ENCODE results near the gene C9.
"Not testable (repeated sequence)": the region's sequence is repeated elsewhere in the genome, so short reads cannot be mapped to it uniquely, and the experiment has no call there.

C9 gene

DNA sequence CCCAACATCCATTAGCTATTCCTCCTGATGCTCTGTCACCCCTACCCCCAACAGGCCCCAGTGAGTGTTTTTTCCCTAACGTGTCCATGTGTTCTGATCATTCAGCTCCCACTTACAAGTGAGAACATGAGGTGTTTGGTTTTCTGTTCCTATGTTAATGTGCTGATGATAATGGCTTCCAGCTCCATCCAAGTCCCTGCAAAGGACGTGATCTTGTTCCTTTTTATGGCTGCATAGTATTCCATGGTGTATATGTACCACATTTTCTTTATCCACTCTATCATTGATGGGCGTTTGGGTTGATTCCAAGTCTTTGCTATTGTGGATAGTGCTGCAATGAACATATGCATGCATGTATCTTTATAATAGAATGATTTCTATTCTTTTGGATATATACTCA lies 47.8 kb downstream of the C9 start:
- not testable (repeated sequence) for H3K27ac Mint-ChIP-seq, DNase-seq, H3K27me3 Mint-ChIP-seq, H3K4me1 Mint-ChIP-seq, H3K4me3 Mint-ChIP-seq, ATAC-seq, H3K9me3 Mint-ChIP-seq

DNA sequence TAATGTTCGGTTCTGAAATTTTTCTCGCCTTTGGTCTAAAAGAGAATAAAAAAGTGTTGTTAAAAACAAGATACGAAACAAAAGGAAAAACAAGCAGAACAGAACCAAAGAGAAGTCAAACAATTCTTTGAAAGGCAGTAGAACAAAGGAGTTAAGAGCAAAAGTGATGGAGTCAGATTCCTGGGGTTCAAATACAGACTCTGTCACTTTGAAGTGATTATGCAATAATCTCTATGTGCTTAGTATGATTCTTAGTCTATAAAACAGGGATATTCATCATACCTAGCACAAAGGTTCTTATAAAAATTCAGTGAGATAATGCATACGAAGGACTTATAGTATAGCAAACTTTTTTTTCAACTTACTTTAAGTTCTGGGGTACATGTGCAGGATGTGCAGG lies 48.3 kb downstream of the C9 start:
- no peaks in the 10 kb centered on the region for H3K27me3 Mint-ChIP-seq
- H3K27ac Mint-ChIP-seq, result no peak overlapping the region
- H3K4me1 Mint-ChIP-seq, result no peaks in the 10 kb centered on the region
- peaks cover 0 to 5% of the 10 kb centered on the region in 2 donors for H3K9me3 Mint-ChIP-seq
- H3K4me3 Mint-ChIP-seq, result no peak overlapping the region
- ATAC-seq (no peak), DNase-seq (no peak)

DNA sequence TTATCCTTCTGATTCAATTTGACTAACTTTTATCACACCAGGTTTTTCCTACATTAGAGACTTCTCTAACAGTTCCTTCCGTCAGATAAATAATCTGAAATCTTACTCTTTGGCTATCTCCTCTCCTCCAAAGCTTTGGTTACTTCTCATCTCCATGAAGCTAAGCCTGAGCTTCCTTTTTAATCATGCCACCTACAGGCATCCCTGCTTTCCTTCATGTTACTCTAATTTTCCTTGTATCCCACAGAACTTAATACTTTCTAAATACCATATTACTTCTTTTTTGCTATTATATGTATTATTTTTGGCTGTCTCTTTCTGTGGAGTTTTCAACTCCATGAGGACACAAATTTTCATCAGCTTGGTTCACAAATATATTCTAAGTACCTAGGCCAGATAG lies 49.7 kb downstream of the C9 start:
- peak overlapping the region in 1 of 2 donors; percentile 50 for H3K27ac Mint-ChIP-seq
- H3K9me3 Mint-ChIP-seq, result no peaks in the 10 kb centered on the region
- no peak overlapping the region for H3K4me3 Mint-ChIP-seq
- no peak for ATAC-seq
- H3K27me3 Mint-ChIP-seq, result no peaks in the 10 kb centered on the region
- no peaks in the 10 kb centered on the region for H3K4me1 Mint-ChIP-seq
- no peak for DNase-seq

DNA sequence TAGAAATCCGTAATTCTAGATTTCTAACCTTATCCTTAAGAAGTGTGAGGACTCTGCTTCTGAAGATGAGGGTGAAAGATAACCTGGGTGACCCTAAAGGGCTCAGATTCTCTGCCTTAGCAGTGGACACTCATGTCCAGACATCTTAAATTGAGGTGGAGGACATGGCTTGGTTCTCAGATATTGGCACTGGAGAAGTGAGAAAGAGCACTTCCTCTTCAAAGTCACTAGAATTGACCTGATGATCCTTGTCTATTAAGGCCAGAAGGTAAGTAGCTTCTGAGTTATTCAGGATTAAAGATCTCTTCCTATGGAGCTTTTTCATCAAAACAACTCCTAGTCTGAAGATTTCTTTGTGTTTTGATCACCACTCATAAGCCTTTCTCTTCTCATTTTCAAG lies 54.8 kb downstream of the C9 start:
- no peaks in the 10 kb centered on the region for H3K4me1 Mint-ChIP-seq
- no peak overlapping the region for H3K27ac Mint-ChIP-seq
- no peak for DNase-seq
- H3K27me3 Mint-ChIP-seq, result peaks cover 7% of the 10 kb centered on the region
- H3K9me3 Mint-ChIP-seq, result no peaks in the 10 kb centered on the region
- no peak for ATAC-seq
- H3K4me3 Mint-ChIP-seq, result no peak overlapping the region

DNA sequence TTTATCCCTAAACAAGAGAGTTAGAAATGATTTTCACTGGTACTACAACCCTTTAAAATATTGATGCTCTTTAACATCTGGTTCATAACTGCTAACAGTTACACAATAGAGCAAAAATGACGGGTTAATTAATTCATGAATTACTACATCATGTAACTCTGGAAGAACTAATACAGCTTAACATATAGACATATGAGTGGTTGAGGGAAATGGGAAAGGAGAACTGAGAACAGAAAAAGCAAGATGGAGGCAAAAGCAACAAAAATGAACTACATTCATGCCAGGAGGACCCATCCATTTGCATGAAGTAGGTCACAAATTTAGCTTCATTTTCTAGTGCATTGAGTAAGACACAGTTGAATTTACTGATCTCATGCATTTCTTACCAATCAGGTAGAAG lies 61.8 kb downstream of the C9 start:
- DNase-seq (no peak), ATAC-seq (no peak)
- H3K4me1 Mint-ChIP-seq, result no peaks in the 10 kb centered on the region
- no peak overlapping the region for H3K4me3 Mint-ChIP-seq
- peaks cover 0 to 8% of the 10 kb centered on the region in 2 donors for H3K9me3 Mint-ChIP-seq
- H3K27me3 Mint-ChIP-seq, result peaks cover 7% of the 10 kb centered on the region
- no peak overlapping the region for H3K27ac Mint-ChIP-seq

DNA sequence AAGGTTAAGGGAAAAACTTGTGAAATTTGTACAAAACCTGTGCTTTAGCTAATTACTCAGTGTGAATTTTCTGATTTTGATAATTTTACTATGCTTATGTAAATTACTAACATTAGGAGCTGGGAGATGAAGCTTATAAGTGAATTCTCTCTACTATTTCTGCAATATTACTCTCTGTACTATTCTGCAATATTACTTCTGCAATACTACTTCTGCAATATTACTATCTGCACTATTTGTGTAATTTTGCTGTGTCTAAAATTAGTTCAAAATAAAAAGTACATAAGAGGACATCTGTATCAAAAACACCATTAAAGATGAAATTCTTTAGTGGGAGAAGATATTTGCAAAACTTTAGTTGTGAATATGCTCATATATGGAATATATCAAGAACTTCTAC lies 62.9 kb downstream of the C9 start:
- Mint-ChIP-seq H3K4me1 (no peaks in the 10 kb centered on the region), H3K27me3 (peaks cover 6% of the 10 kb centered on the region), H3K27ac (no peak overlapping the region), H3K4me3 (no peak overlapping the region), H3K9me3 (peaks cover 0 to 8% of the 10 kb centered on the region in 2 donors)
- DNase-seq (no peak), ATAC-seq (no peak)

DNA sequence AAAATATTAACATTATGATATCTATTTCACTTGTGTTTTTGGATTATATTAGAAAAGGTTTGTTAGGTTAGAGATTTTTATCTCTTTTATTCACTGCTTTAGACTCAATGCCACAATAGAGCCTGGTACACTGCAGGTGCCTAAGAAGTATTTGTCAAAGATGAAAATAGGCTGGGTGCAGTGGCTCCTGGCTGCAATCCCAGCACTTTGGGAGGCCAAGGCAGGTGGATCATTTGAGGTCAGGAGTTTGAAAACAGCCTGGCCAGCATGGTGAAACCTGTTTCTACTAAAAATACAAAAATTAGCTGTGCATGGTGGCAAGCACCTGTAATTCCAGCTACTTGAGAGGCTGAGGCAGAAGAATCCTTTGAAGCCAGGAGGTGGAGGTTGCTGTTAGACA lies 64.3 kb downstream of the C9 start:
- H3K27me3 Mint-ChIP-seq, result no peaks in the 10 kb centered on the region

DNA sequence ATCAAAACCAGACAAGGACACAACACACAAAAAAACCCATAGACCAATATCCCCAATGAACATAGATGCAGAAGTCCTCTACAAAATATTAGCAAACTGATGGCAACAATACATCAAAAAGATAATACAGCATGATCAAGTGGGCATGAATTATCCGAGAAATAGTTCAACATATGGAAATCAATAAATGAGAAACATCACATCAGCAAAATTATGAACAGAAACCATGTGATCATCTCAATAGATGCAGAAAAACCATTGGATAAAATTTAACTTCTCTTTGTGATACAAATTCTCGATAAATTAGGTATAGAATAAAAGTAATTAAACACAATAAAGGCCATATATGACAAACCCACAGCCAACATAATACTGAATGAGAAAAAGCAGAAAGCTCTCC lies 69.6 kb downstream of the C9 start:
- no peak overlapping the region for H3K27ac Mint-ChIP-seq
- H3K27me3 Mint-ChIP-seq, result no peaks in the 10 kb centered on the region
- H3K9me3 Mint-ChIP-seq, result peaks cover 10 to 25% of the 10 kb centered on the region in 2 donors
- H3K4me1 Mint-ChIP-seq, result no peaks in the 10 kb centered on the region
- H3K4me3 Mint-ChIP-seq, result no peak overlapping the region
- ATAC-seq (no peak), DNase-seq (no peak)

More for the DNA sequence above, 64.3 kb downstream of the C9 start:
- DNase-seq (no peak), ATAC-seq (no peak)
- H3K4me1 Mint-ChIP-seq, result no peaks in the 10 kb centered on the region
- peak overlapping the region in 1 of 2 donors; percentile 77 for H3K27ac Mint-ChIP-seq
- H3K9me3 Mint-ChIP-seq, result peaks cover 0 to 8% of the 10 kb centered on the region in 2 donors
- H3K4me3 Mint-ChIP-seq, result no peak overlapping the region

DNA sequence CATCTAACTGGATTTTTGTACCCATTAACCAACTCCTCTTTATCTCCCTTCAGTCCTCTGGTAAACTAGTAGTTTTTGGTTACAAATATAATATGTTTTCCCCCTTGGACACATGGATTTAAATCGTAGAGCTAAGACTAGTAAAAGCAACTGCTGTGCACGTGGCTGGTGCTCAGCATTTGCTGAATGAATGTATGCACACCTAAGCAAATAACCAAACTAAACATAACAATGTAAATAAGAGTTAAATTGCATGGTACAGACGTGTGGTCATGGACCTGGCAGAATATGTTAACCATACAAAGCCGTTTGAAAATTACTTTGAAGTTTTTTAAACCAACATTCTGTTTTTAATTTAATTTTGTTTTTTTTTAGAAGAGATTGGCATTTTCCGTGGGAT lies 79.7 kb downstream of the C9 start:
- peaks cover 25% of the 10 kb centered on the region for H3K4me1 Mint-ChIP-seq
- peaks cover 7 to 19% of the 10 kb centered on the region in 2 donors for H3K9me3 Mint-ChIP-seq
- ATAC-seq (no peak), DNase-seq (no peak)
- no peak overlapping the region for H3K27ac Mint-ChIP-seq
- peaks cover 10% of the 10 kb centered on the region for H3K27me3 Mint-ChIP-seq
- H3K4me3 Mint-ChIP-seq, result no peak overlapping the region

DNA sequence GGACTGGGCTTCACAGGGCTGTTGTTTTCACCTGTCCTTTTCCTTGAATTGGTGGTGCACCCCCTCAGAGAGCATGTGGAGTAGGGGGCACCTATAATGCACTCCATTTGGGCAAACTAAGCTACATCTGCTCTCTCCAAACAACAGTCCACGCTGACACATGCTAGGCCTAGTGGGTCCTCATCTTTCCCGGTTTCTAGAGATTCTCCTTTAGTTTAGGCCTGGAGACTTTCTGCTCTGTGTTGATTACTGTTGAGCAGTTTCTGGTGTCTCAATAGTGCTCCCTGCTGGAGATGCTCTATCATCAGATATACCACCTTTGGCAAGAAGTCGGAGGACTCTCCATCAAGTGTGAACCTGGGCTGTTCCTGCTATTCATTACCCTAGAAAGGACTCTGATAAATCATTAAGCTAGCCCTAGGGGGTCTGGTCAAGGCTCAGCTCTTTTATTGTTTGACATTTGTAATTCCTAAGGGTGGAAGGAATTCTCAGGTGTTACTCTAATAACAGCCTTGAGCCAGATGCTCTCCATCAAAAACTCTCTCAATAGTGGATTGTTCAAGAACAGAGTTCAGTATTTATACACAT lies 81.0 kb downstream of the C9 start:
- H3K9me3 Mint-ChIP-seq, result peaks cover 7 to 28% of the 10 kb centered on the region in 2 donors
- H3K27me3 Mint-ChIP-seq, result peaks cover 10% of the 10 kb centered on the region
- peak overlapping the region; percentile 1 to 9 for H3K4me3 Mint-ChIP-seq
- ATAC-seq, result peak; percentile 99
- peak overlapping the region; percentile 67 to 85 for H3K27ac Mint-ChIP-seq
- DNase-seq, result peak; percentile 54 to 61
- H3K4me1 Mint-ChIP-seq, result peaks cover 36% of the 10 kb centered on the region

DNA sequence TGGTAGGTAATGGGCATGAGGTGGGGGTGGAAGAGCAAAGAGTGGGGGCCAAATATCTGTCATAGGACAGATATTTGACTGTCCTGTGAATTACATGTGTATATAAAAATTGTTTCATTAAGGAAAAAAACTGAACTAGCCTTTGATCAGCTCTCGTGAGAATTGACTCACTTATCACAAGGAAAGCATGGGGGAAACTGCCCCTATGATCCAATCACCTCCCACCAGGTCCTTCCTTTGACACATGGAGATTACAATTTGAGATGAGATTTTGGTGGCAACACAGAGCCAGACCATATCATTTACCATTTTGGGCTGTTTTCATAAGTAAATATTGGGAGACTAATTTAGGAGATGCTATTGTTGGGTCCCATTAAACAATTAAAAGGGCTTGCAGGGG lies 81.7 kb downstream of the C9 start:
- Mint-ChIP-seq H3K9me3 (peaks cover 7 to 30% of the 10 kb centered on the region in 2 donors), H3K27me3 (peaks cover 10% of the 10 kb centered on the region), H3K4me3 (no peak overlapping the region), H3K4me1 (peaks cover 36% of the 10 kb centered on the region), H3K27ac (no peak overlapping the region)
- ATAC-seq, result no peak
- DNase-seq, result no peak

DNA sequence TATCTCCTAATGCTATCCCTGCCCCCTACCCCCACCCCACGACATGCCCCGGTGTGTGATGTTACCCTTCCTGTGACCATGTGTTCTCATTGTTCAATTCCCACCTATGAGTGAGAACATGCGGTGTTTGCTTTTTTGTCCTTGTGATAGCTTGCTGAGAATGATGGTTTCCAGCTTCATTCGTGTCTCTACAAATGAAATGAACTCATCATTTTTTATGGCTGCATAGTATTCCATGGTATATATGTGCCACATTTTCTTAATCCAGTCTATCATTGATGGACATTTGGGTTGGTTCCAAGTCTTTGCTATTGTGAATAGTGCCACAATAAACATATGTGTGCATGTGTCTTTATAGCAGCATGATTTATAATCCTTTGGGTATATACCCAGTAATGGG lies 88.4 kb downstream of the C9 start:
- ATAC-seq, H3K27ac Mint-ChIP-seq, DNase-seq, H3K27me3 Mint-ChIP-seq: not testable (repeated sequence)
- peaks cover 49% of the 10 kb centered on the region for H3K4me1 Mint-ChIP-seq
- peaks cover 7 to 30% of the 10 kb centered on the region in 2 donors for H3K9me3 Mint-ChIP-seq
- H3K4me3 Mint-ChIP-seq, result peak overlapping the region in 1 of 2 donors; percentile 12

DNA sequence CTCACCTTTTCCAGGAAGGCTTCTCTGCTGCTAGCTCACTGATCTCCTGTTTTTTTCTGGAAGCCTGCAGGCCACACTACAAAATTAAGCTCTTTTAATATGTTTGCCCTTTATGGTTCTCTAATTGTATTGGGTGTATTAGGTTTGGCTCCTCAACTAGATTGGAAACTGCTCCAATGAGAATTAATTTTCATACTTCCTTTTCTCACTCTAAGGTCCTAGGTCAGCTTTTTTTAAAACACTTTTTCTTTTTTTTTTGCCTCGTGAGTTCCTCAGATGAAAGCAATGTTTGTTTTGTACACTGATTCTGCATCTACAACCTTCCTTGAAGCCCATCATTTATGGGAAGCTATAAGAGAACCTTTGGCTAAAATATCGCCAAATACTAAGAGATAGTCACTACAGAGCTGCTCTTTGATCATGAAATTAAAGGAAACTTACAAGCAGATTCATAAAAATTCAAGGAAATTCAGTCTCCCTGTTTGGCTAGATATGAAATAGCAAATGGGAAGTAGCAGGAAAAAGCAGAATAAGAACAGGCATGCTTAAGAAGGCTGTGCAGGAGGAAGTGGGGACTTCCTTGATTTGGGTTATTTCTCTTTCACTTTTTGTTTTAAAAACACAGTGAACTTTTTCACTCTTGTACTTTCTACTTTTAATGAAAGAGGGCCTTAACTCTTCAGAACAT lies 89.8 kb downstream of the C9 start:
- Mint-ChIP-seq H3K27me3 (no peaks in the 10 kb centered on the region), H3K4me3 (peak overlapping the region; percentile 81 to 88), H3K27ac (peak overlapping the region; percentile 97 to 98), H3K4me1 (peaks cover 49% of the 10 kb centered on the region), H3K9me3 (peaks cover 0 to 20% of the 10 kb centered on the region in 2 donors)
- no peak for DNase-seq
- peak; percentile 52 for ATAC-seq

DNA sequence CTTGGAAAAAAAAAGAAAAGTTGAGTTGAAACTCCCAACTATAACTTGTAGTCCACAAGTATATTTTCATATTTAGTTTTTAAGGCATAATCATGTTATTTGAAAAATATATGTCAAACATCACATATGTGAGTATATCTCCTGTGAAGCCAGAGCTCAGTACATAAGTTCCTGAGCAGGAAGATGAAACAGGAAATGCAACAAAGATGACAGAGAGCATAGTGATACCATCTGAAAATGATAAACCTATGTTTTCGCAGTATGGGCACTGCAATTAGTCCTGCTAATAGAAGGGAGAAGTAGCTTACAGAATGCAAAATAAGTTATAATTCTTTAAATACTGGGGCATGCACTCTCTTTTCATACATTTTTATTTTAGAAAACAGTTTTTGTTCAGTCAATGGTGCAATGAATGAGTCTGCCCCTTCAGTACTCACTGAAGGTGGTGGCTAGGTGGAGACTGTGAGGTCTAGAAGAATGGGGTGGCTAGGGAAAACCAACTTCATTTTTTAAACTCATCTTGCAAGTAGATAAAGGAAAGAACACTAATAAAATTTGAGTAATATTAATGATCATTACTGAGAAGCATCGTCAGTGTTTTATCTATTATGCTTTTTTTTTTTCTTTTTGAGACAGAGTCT lies 90.9 kb downstream of the C9 start:
- peak overlapping the region in 1 of 2 donors; percentile 74 for H3K27ac Mint-ChIP-seq
- ATAC-seq, result peak; percentile 72
- peaks cover 39% of the 10 kb centered on the region for H3K4me1 Mint-ChIP-seq
- H3K4me3 Mint-ChIP-seq, result peak overlapping the region; percentile 15 to 32
- peaks cover 0 to 10% of the 10 kb centered on the region in 2 donors for H3K9me3 Mint-ChIP-seq
- H3K27me3 Mint-ChIP-seq, result no peaks in the 10 kb centered on the region
- DNase-seq, result no peak

DNA sequence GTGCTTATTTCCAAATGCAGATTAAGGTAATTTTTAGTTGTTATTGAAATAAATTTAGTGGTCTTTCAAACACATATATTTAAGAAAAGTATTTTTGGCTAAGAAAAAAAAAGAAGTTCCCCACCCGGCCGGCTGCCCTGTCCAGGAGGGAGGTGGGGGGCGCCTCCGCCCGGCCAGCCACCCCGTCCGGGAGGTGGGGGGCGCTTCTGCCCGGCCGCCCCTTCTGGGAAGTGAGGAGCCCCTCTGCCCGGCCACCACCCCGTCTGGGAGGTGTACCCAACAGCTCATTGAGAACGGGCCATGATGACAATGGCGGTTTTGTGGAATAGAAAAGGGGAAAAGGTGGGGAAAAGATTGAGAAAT lies 91.4 kb downstream of the C9 start:
- H3K27ac Mint-ChIP-seq, DNase-seq, H3K4me3 Mint-ChIP-seq, ATAC-seq, H3K27me3 Mint-ChIP-seq: not testable (repeated sequence)
- H3K9me3 Mint-ChIP-seq, result peaks cover 0 to 10% of the 10 kb centered on the region in 2 donors
- H3K4me1 Mint-ChIP-seq, result peaks cover 38% of the 10 kb centered on the region

DNA sequence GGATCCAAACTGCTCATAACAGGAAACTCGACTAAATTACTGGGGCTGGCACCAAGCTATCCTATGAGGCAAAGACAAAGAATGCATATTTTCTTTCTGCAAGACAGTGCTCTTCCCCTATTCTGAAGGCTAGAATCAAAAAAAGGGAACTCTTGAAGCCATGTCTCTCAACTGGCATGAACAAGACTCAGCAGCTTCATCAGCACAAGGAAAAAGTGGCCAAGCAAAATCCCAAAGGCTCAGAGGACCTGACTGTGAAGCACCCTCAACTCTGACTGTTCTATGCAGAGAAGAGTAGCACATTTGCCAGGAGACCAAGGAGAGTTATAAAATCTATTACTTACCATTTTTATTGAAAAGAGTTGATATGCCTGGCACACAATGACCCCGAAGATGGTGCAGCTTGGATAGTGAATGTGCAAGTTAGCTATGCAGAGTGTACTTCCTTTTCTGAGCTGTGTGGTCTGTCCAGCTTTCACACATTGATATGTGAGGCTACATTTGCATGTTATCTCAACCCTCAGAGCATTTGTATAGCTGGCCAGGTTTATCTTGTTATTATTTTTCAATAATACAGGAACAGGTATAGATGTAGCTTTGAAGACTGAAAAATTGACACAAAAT lies 94.0 kb downstream of the C9 start:
- peaks cover 46% of the 10 kb centered on the region for H3K4me1 Mint-ChIP-seq
- ATAC-seq (peak; percentile 35), DNase-seq (no peak)
- H3K4me3 Mint-ChIP-seq, result no peak overlapping the region
- H3K27me3 Mint-ChIP-seq, result no peaks in the 10 kb centered on the region
- no peaks in the 10 kb centered on the region for H3K9me3 Mint-ChIP-seq
- H3K27ac Mint-ChIP-seq, result no peak overlapping the region
